Gastrocnemius medialis (tissue), 4 donors: ENCODE data around the gene OR6C74.

Experiments
- CTCF ChIP-seq, 5 experiments: fragments of 450-650 bp in 3 of 5; fragments of 200-600 bp in 2 of 5; sonication (generic) in 2 of 5; IDR thresholded peaks in 4 of 5; conservative IDR thresholded peaks in 1 of 5; 1 replicate in 4 of 5; 2 replicates in 1 of 5; pipeline ENCODE4 v1.5.1; 2016 to 2019; ENCODE audit warnings: antibody characterized with exemption in 5 of 5, mild to moderate bottlenecking in 3 of 5, moderate library complexity in 3 of 5
- POLR2A ChIP-seq, 2 donors: fragments of 450-650 bp; IDR thresholded peaks; one replicate each; pipeline ENCODE4 v1.6.1; 2017; ENCODE audit warnings: antibody characterized with exemption in 2 of 2, mild to moderate bottlenecking in 2 of 2, moderate library complexity in 2 of 2

GRCh38 chr12:55244309-55244708 is at the start of gene OR6C74:
- TF ChIP-seq CTCF (IDR thresholded peaks at IDR 0.05 in 4 of 5, conservative IDR thresholded peaks at IDR 0.05 in 1 of 5), result no peak
- no peak for TF ChIP-seq POLR2A (IDR thresholded peaks at IDR 0.05)
